GM12801 (cell line): ENCODE measurements around the gene SDHB.

Experiments
- CTCF ChIP-seq: IDR thresholded peaks from one replicate; pipeline ENCODE4 v1.5.1; 2011; ENCODE audit warnings: control low read depth; ENCODE audit not compliant: insufficient read length; ENCODE audit errors: extremely low read depth

Gene SDHB

GRCh38 chr1:17053086-17053684 is 647 bp downstream of the SDHB start:
- no peak for TF ChIP-seq CTCF

GRCh38 chr1:17052641-17053040 is 1.2 kb downstream of the SDHB start:
- no peak for TF ChIP-seq CTCF

- no peak for TF ChIP-seq CTCF
Measured at GRCh38 chr1:17052038-17052437, 1.8 kb downstream of the SDHB start.

GRCh38 chr1:17047924-17048323 is 5.9 kb downstream of the SDHB start:
- no peak for TF ChIP-seq CTCF

- TF ChIP-seq CTCF, result no peak
Measured at GRCh38 chr1:17046334-17046657, 7.5 kb downstream of the SDHB start.

GRCh38 chr1:17045634-17046333 is 8.0 kb downstream of the SDHB start:
- TF ChIP-seq CTCF, result no peak

- TF ChIP-seq CTCF, result no peak
Measured at GRCh38 chr1:17045150-17045549, 8.7 kb downstream of the SDHB start.
